ENCODE results near the gene STIM2. TPM values are rescaled to one million over a fixed set of nuclear protein-coding genes. Genes with fewer than 3 reads are reported as not detected.

STIM2 gene
- total and polyA plus RNA-seq, 2 of the 4 experiments (the other 2 are of a cell fraction): 16.1 to 27.6 TPM

DNA sequence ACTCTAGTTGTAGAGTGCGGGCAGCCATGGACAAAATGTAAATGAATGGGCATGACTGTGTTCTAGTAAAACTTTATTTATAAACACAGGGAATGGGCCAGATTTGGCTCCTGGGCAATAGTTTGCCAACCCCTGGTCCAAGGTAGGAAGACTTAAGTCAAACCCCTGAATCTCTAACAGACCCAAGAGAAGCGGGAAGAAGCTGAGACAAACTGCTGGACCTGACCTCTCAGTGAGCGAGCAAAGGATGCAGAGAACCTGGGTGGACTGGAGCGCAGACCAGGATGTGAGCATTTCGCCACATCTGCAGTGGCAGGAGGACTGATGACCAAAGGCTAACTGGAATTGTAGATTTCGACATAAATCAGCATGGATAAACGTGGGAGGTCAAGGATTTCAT, 201.6 kb downstream of the STIM2 start:
- Histone ChIP-seq H2BK5ac (ENCODE audit: low read depth, low read length, poor library complexity, severe bottlenecking) (no peak overlapping the region), H3K9me1 (ENCODE audit: insufficient read depth, low read length) (no peaks in the 10 kb centered on the region), H3K79me1 (ENCODE audit: low read depth in 1 of 2, low read length in 2 of 2) (no peaks in the 10 kb centered on the region), H3K23ac (ENCODE audit: low read depth, low read length) (no peak overlapping the region), H3K4ac (ENCODE audit: low read depth, low read length) (no peak overlapping the region), H3K4me3 (ENCODE audit: insufficient read depth, low read depth, low read length) (no peak overlapping the region), H3K27ac (ENCODE audit: insufficient read depth, low read length) (no peak overlapping the region), H2AK5ac (ENCODE audit: low read depth, low read length) (no peak overlapping the region), H3K14ac (replicated peaks; ENCODE audit: low read depth, low read length) (no peak overlapping the region), H2BK20ac (ENCODE audit: low read depth, low read length) (no peak overlapping the region), H3K9me3 (ENCODE audit: control insufficient read depth, insufficient read depth, low read length) (no peaks in the 10 kb centered on the region), H2BK120ac (ENCODE audit: low read depth, low read length) (no peak overlapping the region), H3K18ac (ENCODE audit: low read depth, low read length) (no peak overlapping the region), H3K9ac (ENCODE audit: low read depth, low read length) (no peak overlapping the region), H3K36me3 (ENCODE audit: control insufficient read depth, insufficient read depth, low read length) (no peaks in the 10 kb centered on the region), H4K91ac (ENCODE audit: insufficient read depth, low read depth, low read length) (no peak overlapping the region), H3K27me3 (ENCODE audit: control insufficient read depth, insufficient read depth, low read length) (peaks cover 7% of the 10 kb centered on the region), H4K8ac (ENCODE audit: low read depth in 2 of 2, low read length in 2 of 2) (no peak overlapping the region), H2BK15ac (ENCODE audit: low read depth, low read length) (no peak overlapping the region), H3K4me1 (ENCODE audit: control insufficient read depth, insufficient read depth, low read length) (no peaks in the 10 kb centered on the region), H4K20me1 (ENCODE audit: insufficient read depth, low read length) (no peaks in the 10 kb centered on the region), H2AFZ (replicated peaks; ENCODE audit: low read length, poor library complexity) (no peak overlapping the region), H2AK9ac (replicated peaks; ENCODE audit: low read depth, low read length, poor library complexity) (no peak overlapping the region), H4K5ac (ENCODE audit: low read depth, low read length) (no peak overlapping the region), H3K4me2 (ENCODE audit: low read depth, low read length) (no peak overlapping the region), H3K56ac (ENCODE audit: extremely low read depth, insufficient read depth, low read length) (no peak overlapping the region)
- POLR2A ChIA-PET (ENCODE audit: unreplicated experiment): no interaction called here
- in situ Hi-C loops (cut with MboI; ENCODE audit: low sequenced_read_pairs): no loop called here
- CTCF ChIA-PET: no interaction called here
- ATAC-seq (ENCODE audit: low read depth) (no peak), DNase-seq (no peak)
- intact Hi-C loops (cut with micrococcal nuclease): no loop called here
- no peak for TF ChIP-seq FOS (IDR thresholded peaks at IDR 0.05; ENCODE audit: low read depth, low read length)
- TF ChIP-seq BHLHE40 (IDR thresholded peaks at IDR 0.05; ENCODE audit: low read depth, low read length): no peak
- dilution Hi-C loops (cut with HindIII; ENCODE audit: low sequenced_read_pairs, unreplicated experiment): no loop called here
- 80% methylated on average over 1 of the region's 7 CpGs; no CpG with 5 or more reads in 1 of the 2 experiments for WGBS, 2 experiments (ENCODE audit: extremely low coverage in 2 of 2, insufficient read length in 1 of 2)
- no TSS peak for BruUV-seq (replicated peaks)
